SK-N-SH (cell line): ENCODE data around the gene C16orf87.

ENCODE experiments used
- CHD2 ChIP-seq: fragments of 150-350 bp; IDR thresholded peaks from 2 replicates; pipeline ENCODE4 v1.6.1; 2018; ENCODE audit warnings: low read length; ENCODE audit not compliant: partially characterized antibody
- ELF1 ChIP-seq: IDR thresholded peaks from 2 replicates; pipeline ENCODE4 v1.4.0; 2012
- EP300 ChIP-seq, 2 experiments: IDR thresholded peaks; 2 replicates each; pipeline versions ENCODE4 v1.4.0 to v1.6.1; 2012; ENCODE audit warnings: borderline replicate concordance in 1 of 2, low read depth in 1 of 2, low read length in 1 of 2
- JUND ChIP-seq: IDR thresholded peaks from 2 replicates; pipeline ENCODE4 v1.4.0; 2012
- NFIC ChIP-seq: IDR thresholded peaks from 2 replicates; pipeline ENCODE4 v1.4.0; 2012; ENCODE audit warnings: borderline replicate concordance
- POLR2AphosphoS5 ChIP-seq: IDR thresholded peaks from 2 replicates; pipeline ENCODE4 v1.6.1; 2012; ENCODE audit warnings: low read depth, low read length
- RXRA ChIP-seq: IDR thresholded peaks from 2 replicates; pipeline ENCODE4 v1.4.0; 2012; ENCODE audit warnings: low read depth, mild to moderate bottlenecking, borderline replicate concordance
- SIN3A ChIP-seq: IDR thresholded peaks from 2 replicates; pipeline ENCODE4 v1.6.1; 2012; ENCODE audit warnings: low read depth, mild to moderate bottlenecking, low read length, moderate library complexity, borderline replicate concordance
- YY1 ChIP-seq: IDR thresholded peaks from 2 replicates; pipeline ENCODE4 v1.4.0; 2012; ENCODE audit warnings: low read depth, mild to moderate bottlenecking
- TF ChIP-seq, protein P1 (sequence below): fragments of 200-600 bp; sonication (generic); IDR thresholded peaks from 2 replicates; pipeline ENCODE4 v1.6.1; 2017; ENCODE audit warnings: antibody characterized with exemption, mild to moderate bottlenecking, moderate library complexity
- TF ChIP-seq, protein P2 (sequence below): fragments of 150-350 bp; IDR thresholded peaks from 2 replicates; pipeline ENCODE4 v1.6.1; 2016; ENCODE audit warnings: mild to moderate bottlenecking, low read depth, low read length

DNA sequence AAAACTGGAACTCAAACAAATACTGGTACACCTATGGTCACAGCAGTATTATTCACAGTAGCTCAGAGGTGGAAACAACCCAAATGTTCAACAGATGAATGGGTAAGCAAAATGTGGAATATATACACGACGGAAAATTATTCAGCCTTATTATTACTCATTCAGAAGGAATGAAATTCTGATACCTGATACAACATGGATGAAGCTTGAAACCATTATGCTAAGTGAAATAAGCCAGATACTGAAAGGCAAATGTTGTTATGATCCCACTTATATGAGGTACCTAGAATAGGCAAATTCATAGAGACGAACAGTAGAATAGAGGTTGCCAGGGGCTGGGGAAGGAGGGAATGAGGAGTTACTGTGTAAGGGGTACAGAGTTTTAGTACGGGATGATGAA is 55.8 kb downstream of the C16orf87 start:
- TF ChIP-seq, protein P1, sequence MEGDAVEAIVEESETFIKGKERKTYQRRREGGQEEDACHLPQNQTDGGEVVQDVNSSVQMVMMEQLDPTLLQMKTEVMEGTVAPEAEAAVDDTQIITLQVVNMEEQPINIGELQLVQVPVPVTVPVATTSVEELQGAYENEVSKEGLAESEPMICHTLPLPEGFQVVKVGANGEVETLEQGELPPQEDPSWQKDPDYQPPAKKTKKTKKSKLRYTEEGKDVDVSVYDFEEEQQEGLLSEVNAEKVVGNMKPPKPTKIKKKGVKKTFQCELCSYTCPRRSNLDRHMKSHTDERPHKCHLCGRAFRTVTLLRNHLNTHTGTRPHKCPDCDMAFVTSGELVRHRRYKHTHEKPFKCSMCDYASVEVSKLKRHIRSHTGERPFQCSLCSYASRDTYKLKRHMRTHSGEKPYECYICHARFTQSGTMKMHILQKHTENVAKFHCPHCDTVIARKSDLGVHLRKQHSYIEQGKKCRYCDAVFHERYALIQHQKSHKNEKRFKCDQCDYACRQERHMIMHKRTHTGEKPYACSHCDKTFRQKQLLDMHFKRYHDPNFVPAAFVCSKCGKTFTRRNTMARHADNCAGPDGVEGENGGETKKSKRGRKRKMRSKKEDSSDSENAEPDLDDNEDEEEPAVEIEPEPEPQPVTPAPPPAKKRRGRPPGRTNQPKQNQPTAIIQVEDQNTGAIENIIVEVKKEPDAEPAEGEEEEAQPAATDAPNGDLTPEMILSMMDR = no peak
- TF ChIP-seq CHD2 (no peak), EP300 (IDR thresholded peaks at IDR 0.05; ENCODE audit: borderline replicate concordance in 1 of 2, low read depth in 1 of 2, low read length in 1 of 2) (peak in 1 of 2 experiments; percentile 34; a peak in 1 of 4 replicates), POLR2AphosphoS5 (no peak), ELF1 (no peak), NFIC (no peak), JUND (peak; percentile 62), YY1 (no peak), RXRA (no peak), SIN3A (no peak)
- TF ChIP-seq, protein P2, sequence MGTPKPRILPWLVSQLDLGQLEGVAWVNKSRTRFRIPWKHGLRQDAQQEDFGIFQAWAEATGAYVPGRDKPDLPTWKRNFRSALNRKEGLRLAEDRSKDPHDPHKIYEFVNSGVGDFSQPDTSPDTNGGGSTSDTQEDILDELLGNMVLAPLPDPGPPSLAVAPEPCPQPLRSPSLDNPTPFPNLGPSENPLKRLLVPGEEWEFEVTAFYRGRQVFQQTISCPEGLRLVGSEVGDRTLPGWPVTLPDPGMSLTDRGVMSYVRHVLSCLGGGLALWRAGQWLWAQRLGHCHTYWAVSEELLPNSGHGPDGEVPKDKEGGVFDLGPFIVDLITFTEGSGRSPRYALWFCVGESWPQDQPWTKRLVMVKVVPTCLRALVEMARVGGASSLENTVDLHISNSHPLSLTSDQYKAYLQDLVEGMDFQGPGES = no peak
